HUES48 (cell line): ENCODE results near the gene PLEKHB2.
"Not testable (repeated sequence)": the region's sequence is repeated elsewhere in the genome, so short reads cannot be mapped to it uniquely, and the experiment has no call there.

Source experiments
- H3K27ac ChIP-seq: one replicate; pipeline ENCODE4 v1.7.0; 2013; ENCODE audit warnings: low read depth, low read length, inconsistent platforms
- H3K27me3 ChIP-seq: 2 replicates; pipeline ENCODE4 v1.6.1; 2013; ENCODE audit warnings: mild to moderate bottlenecking, low read length; ENCODE audit not compliant: control insufficient read depth, insufficient read depth
- H3K36me3 ChIP-seq: 2 replicates; pipeline ENCODE4 v1.6.1; 2013; ENCODE audit warnings: low read length; ENCODE audit not compliant: control insufficient read depth, insufficient read depth
- H3K4me1 ChIP-seq: 2 replicates; pipeline ENCODE4 v1.6.1; 2013; ENCODE audit warnings: mild to moderate bottlenecking, low read length; ENCODE audit not compliant: control insufficient read depth, insufficient read depth
- H3K4me3 ChIP-seq: 2 replicates; pipeline ENCODE4 v1.5.1; 2013; ENCODE audit warnings: mild to moderate bottlenecking, low read depth, low read length
- H3K9ac ChIP-seq: 2 replicates; pipeline ENCODE4 v1.6.1; 2013; ENCODE audit warnings: mild to moderate bottlenecking, low read depth, low read length, moderate library complexity
- H3K9me3 ChIP-seq: 2 replicates; pipeline ENCODE4 v1.6.1; 2013; ENCODE audit warnings: low read length; ENCODE audit not compliant: control insufficient read depth, insufficient read depth

PLEKHB2 gene

DNA sequence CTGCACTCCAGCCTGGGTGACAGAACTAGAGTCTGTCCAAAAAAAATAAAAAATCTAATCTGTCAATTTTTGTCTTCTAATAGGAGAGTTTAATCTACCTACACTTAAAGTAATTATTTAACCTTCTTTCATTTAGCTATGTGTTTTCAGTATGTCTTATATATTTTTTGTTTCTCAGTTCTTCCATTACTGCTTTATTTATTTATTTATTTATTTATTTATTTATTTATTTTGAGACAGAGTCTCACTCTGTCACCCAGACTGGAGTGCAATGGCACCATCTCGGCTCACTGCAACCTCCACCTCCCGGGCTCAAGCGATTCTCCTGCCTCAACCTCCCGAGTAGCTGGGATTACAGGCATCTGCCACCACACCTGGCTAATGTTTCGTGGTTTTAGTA lies 60.4 kb downstream of the PLEKHB2 start:
- H3K4me3 ChIP-seq, H3K27me3 ChIP-seq, H3K9me3 ChIP-seq, H3K9ac ChIP-seq, H3K36me3 ChIP-seq, H3K4me1 ChIP-seq, H3K27ac ChIP-seq: not testable (repeated sequence)

DNA sequence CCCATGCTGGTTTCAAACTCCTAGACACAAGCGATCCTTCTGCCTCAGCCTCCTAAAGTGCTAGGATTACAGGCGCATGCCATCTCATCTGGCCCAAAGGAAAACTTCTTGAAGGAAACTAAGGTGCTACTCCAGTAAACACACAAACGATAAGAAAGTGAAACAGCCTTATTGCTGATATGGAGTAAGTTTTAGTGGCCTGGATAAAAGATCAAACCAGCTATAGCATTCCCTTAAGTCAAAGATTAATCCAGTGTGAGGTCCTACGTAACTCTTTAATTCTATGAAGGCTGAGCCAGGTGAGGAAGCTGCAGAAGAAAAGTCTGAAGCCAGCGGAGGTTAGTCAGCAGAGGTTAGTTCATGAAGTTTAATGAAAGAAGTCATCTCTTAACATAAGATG lies 63.4 kb downstream of the PLEKHB2 start:
- Histone ChIP-seq H3K36me3 (no peaks in the 10 kb centered on the region), H3K27me3 (no peaks in the 10 kb centered on the region), H3K4me3 (no peak overlapping the region)

GRCh38 chr2:131178050-131178449 lies 72.9 kb downstream of the PLEKHB2 start:
- not testable (repeated sequence) for H3K9ac ChIP-seq, H3K27ac ChIP-seq, H3K36me3 ChIP-seq, H3K9me3 ChIP-seq, H3K4me1 ChIP-seq, H3K4me3 ChIP-seq, H3K27me3 ChIP-seq

More for the DNA sequence above, 63.4 kb downstream of the PLEKHB2 start:
- Histone ChIP-seq H3K9me3 (no peaks in the 10 kb centered on the region), H3K9ac (no peak overlapping the region), H3K4me1 (no peaks in the 10 kb centered on the region), H3K27ac (no peak overlapping the region)

DNA sequence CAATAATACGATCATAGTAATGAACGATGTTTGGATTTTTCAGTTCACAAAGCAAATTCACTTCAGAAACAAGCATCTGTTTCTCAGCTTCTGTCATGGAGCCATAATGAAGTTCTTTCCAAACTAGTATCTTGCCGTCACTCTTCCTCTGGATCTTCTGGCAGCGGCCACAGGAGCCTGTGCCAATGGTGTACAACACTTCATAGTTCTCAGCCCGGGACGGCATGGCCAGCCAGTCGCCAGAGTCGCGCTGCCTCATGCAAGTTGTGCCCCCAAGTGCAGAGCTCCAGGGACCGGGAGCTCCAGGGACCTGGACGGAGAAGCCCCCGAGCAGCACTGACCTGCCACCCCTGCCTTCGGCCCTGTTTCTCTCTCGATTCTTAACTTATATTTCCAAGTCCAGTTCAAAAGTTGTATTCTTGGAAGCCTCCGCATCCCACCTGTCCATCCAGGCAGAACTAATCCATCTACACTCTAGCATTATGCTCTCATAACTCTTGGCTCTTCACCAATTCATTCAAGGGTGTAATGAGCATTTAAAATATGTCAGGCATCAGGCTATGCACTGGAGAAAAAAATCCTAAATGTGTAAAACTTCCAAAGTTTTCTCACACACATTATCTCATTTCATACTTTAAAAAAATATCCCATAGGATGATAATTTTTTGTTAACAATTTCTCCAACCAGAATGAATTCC lies 73.7 kb downstream of the PLEKHB2 start:
- not testable (repeated sequence) for H3K4me1 ChIP-seq, H3K9me3 ChIP-seq, H3K9ac ChIP-seq, H3K4me3 ChIP-seq, H3K36me3 ChIP-seq, H3K27me3 ChIP-seq, H3K27ac ChIP-seq

DNA sequence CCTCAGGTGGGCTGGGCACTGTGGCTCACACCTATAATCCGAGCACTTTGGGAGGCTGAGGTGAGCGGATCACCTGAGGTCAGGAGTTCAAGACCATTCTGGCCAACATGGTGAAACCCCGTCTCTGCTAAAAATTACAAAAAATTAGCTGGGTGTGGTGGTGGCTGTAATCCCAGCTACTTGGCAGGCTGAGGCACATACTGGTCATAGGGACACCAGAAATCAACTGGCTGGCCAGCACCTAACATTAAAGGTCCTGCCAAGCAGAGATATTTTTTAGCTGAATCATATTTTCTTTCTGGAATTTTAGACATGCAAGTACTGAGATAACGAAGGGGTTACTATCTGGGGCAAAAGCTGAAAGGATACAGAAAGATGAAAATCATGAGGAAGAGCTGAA lies 76.3 kb downstream of the PLEKHB2 start:
- H3K36me3 ChIP-seq, H3K4me1 ChIP-seq, H3K27me3 ChIP-seq, H3K9me3 ChIP-seq, H3K9ac ChIP-seq, H3K4me3 ChIP-seq, H3K27ac ChIP-seq: not testable (repeated sequence)

DNA sequence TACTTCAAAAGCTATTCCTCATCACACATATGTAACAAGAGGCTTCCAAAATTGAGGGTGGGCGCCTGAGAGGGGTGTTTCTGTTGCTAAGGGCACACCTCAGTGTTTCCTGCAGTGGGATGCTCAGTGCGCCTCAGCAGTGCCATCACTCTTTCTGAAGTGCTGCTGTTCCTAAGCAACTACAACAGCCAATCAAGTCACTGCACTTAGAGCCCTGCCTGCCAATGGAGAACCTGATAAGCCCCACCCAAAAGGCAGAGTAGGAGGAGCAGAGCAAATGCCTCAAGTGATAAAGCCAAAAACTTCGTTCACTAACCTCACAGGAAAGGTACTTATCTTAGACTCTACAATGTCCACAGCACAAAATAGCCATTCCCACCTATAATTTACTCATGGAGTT lies 88.3 kb downstream of the PLEKHB2 start:
- H3K4me3 ChIP-seq, H3K9ac ChIP-seq, H3K27me3 ChIP-seq, H3K4me1 ChIP-seq, H3K36me3 ChIP-seq, H3K9me3 ChIP-seq, H3K27ac ChIP-seq: not testable (repeated sequence)

DNA sequence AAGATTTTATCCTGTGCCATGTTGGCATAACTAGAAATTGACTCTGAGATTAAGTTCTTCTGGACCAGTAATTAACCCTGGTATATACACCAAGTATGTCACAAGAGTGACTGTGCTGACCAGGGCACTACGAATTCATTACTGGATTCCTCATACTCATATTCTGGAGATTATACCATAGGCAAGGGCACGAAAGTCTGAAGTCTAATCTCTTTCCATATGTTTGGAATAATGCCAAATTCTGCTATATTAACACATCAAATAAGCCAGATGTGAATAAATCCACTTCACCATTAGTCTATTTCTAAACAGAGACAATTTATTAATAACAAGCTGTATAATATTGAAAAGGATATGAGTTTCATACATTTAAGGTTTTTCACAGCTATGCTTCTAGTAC lies 91.0 kb downstream of the PLEKHB2 start:
- not testable (repeated sequence) for H3K27me3 ChIP-seq, H3K4me1 ChIP-seq, H3K36me3 ChIP-seq, H3K9me3 ChIP-seq, H3K27ac ChIP-seq, H3K4me3 ChIP-seq, H3K9ac ChIP-seq
